ENCODE measurements around the gene PTGDS.

Gene PTGDS

DNA sequence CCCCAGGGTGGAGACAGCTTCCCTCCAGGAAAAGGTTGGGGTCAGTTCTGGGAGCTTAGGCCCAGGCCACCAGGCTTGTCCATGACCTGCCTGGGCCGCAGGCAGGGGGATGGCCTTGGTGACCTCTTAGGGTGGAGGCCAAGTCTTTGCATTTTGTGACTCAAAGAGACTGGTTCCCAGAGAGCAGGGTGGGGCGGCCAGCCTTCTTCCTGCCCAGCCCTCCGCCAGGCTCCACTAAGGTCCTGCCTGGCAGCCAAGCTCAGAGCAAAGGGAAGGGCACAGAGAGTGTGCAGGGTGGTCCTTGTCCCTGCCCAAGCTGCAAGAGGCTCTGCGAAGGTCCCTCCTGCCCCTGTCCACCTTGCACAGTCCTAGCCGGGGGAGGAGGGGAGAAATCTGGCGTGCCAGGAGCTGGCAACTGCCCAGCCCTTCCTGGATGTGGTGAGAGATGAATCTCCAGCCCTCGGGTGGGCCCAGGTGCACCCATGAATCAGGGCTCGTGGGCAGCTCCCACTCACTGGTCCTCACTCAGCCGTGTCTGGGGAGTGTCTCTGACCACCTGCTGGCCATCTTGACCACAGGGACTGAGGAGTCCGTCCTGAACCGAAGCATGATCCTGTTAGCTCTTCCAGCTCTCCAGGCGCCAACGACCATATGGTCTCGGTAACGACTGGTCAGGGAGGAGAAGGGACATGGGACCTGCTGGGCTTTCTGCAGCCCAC lies 2.3 kb upstream of the PTGDS start:
- DNase-seq: no peak

DNA sequence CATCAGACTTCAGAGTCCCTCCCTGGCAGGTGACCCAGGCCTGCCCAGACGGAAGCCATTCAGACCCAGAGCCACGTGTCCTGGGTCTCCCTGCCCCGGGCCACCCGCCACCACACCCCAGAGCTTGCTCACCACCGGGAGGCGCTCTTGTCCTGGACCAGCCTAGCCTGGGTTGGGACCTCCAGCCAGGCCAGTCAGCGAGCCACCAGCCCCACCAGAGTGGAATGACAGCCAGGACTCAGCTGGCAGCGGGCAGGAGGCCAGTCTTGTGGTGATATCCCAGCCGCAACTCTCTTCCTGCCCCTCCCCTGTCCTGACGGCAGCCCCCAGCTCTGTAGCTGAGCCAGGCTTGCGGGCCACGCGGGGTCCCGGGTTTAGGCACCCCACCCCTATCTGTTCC lies 1.7 kb upstream of the PTGDS start:
- no peak for DNase-seq

DNA sequence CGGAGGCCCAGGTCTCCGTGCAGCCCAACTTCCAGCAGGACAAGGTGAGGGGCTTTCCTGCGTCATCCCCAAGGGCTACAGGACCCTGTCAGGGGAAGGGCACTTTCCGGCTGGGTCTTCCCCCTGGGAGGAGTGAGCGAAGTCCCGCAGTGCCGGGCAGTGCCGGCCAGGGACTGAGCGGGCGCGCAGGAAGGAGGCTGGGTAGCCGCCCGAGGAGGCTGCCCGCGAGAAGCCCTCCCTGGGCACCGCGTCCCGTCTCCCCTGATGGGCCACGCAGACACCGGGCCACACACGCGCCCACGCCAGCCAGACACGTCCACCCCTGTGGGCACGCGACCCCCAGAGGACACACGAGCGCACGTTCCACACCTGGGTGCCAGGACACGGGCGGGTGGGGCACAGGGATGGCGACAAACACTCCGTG lies 357 bp downstream of the PTGDS start:
- DNase-seq: no peak

DNA sequence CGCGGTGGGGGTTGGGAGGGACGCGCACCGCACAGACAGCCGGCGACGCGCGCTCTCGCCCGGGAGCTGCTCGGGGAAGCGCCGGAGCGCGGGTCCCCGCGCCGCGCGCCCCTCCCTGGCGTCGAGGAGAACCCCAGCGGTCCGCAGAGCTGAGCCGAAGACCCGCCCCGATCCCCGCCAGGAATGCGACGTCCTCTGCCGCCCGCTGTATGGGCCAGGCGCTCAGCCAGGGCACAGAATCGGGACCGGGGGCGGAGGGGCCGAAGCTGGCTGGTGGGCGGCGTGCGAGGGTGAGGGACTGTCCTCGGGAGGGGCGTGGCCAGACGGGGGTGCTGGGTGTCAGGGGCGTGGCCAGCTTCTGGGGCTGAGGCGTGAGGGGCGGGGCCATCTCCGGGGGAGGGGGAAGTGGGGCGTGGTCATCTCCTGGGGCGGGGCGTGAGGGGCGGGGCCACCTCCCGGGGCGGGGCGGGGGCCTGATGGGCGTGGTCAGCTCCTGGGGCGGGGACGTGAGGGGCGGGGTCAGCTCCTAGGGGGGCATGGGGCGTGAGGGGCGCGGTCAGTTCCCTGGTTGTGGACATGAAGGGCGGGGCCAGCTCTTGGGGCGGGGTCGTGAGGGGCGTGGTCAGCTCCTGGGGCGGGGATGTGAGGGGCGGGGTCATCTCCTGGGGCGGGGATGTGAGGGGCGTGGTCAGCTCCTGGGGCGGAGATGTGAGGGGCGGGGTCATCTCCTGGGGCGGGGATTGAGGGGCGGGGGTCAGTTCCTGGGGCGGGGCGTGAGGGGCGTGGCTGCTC lies 965 bp downstream of the PTGDS start:
- no peak for DNase-seq

DNA sequence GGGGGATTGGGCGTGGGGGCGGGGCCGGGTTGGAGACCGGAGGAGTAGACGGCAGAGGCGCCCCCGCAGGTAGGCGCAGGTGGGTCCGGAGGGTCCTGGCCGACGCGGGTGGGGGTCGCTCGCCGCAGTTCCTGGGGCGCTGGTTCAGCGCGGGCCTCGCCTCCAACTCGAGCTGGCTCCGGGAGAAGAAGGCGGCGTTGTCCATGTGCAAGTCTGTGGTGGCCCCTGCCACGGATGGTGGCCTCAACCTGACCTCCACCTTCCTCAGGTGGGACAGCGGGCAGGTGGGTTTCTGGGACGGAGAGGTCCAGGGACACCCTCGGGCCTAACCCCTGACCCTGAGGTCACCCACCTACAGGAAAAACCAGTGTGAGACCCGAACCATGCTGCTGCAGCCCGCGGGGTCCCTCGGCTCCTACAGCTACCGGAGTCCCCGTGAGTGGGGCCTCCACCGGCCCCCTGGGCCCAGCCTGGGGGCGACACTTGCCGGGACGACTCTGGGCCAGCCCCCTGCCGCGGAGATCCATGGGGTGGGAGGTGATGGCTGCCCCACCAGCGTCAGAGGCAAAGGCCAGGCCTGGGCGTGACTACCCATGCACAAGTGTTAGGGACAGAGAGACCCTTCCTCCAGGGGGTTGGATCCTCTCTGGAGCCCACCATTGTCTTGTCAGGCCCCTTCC lies 1.7 kb downstream of the PTGDS start:
- DNase-seq: no peak

DNA sequence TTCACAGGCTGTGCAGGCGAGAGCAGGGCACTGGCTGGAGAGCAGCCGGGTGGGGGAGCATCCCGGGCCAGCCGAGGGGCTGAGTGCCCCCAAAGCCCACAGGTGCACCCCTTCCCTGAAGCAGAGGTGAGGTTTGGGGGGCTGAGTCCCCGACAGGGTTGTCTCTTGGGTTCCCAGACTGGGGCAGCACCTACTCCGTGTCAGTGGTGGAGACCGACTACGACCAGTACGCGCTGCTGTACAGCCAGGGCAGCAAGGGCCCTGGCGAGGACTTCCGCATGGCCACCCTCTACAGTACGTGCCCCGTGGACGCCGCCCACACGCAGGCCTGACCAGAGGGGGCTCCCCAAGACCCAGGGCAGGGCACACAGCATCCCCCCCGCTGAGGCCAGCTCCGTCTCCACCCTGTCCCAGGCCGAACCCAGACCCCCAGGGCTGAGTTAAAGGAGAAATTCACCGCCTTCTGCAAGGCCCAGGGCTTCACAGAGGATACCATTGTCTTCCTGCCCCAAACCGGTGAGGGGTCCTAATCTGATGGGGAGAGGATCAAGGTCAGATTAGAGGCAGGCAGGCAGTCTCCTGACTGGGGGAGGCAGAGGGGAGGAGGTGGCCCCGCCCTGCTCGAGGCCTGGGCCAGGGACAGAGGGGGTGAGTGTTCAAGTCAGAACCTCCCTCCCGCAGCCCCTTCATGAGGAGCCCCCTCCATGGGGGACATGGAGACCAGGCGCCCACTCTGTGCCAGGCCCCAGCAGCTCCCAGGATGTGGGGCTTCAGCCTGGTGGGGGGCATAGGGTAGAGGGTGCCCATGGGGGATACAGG lies 2.7 kb downstream of the PTGDS start:
- no peak for DNase-seq

DNA sequence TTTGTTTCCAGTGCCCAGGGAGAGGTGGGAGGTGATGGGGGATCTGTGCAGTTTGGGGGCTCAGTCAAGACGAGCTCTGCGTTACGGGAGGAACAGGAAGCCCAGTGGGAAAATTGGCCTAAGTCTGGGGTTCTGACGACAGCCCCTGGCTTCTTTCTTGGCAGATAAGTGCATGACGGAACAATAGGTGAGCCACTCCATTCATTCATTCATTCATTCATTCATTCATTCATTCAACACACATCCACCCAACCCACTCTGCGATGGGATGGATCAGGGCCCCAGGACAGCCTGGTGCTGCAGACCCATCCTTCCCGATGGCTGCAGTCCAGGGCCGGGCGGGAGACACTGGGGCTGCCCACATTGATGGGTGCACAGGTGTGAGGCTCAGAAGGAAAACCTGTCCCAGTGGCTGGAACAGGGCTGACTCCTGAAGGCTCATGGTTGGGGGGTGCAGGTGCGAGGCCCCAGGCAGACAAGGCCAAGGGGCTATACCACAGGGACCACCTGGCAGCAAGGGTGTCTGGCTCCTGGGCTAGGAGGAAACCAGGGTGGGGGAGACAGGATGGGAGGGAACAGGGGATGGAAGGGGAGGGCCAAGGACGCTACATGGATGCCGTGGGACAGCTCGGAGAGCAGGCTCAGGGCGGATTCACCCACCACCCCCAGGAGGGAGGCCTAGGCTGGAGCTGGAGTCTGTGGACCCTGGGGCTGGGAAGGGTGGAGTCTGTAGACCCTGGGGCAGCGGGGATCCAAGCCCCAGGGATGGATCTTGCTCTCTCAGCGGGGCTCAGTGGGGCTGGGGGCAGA lies 3.6 kb downstream of the PTGDS start:
- no peak for DNase-seq

DNA sequence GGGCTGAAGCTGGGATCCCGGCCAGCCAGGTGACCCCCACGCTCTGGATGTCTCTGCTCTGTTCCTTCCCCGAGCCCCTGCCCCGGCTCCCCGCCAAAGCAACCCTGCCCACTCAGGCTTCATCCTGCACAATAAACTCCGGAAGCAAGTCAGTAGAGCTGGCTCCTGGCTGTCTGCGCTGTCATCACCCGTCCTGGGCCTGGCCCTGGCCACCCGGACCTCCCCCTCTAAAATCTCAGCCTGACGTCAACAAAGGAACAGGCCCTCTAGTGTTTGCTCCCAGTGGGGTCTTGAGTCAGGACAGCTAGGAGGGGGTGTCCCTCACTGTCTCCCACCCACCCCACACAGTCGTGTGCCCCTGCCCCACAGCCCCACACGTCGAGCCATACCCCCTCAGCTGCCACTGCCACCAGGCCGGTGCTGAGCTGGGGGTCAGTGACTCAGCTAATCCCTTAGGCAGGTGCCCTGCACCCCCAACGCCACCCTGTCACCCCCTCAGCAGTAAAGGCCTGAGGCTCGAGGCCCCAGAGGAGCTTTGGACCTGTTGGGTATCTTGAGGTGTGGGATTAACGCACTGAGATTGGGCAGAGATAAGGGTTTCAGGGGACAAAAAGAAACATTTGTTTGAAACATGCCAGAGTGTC lies 4.4 kb downstream of the PTGDS start:
- DNase-seq: no peak

DNA sequence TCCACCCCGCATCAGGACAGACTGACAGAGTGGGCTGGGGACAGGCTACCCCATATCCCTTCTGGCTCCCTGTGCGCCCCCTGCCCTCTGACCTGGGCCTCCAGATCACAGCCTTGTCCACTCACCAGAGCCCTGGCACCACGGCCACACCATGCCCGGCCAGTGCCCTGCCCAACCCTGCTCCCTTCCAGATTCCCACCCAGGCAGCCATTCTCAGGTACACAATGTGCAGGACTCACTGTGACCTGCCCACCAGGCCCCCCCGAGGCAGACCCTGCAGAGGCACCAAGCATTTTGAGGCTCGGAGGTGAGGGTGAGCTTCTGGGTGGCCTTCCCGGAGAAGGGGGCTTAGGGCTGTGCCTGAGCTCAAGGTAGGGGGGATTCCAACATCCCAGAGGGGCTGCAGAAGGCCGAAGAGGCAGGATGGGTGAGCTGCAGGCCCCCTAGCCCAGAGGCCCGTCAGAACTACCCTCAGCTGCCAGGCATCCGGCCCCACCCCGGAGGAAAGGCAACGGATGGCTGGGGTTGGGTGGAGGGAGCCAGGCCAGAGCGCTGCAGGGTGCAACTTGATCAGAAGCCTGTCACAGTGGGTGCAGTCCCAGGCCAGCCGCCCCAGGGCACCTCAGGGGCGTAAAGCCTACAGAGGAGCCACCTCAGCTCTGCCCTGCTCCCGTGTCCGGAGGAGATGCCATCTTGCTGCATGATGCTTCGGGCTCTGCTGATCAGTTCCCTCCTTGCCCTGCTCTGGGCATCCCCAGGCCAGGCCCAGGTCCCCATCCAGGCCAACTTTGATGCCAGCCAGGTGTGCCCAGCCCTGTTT lies 5.1 kb downstream of the PTGDS start, which contains the start of gene LCNL1:
Gene LCNL1 (plus strand): TSS at position 762 of the 820 bp plus-strand sequence. CDS start 594 bp downstream, outside the sequence.
- DNase-seq: no peak

DNA sequence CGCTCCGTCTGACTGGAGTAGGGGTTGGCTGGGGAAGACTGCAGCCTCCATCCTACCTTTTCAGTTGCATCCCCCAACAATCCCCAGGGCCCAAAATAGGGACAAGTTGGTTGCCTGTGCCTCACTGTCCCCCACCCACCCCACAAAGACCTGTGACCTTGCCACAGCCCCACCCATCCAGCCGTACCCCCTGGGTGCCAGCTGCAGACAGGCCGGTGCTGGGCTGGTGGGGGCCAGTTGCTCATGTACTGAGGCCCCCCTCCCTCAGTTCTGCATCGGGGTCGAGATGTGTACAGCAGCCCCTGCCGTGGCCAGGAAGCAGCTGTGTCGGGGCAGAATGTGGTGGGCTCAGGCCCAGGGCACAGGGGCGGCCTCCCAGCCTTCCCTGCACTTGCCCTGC lies 5.9 kb downstream of the PTGDS start:
- no peak for DNase-seq

DNA sequence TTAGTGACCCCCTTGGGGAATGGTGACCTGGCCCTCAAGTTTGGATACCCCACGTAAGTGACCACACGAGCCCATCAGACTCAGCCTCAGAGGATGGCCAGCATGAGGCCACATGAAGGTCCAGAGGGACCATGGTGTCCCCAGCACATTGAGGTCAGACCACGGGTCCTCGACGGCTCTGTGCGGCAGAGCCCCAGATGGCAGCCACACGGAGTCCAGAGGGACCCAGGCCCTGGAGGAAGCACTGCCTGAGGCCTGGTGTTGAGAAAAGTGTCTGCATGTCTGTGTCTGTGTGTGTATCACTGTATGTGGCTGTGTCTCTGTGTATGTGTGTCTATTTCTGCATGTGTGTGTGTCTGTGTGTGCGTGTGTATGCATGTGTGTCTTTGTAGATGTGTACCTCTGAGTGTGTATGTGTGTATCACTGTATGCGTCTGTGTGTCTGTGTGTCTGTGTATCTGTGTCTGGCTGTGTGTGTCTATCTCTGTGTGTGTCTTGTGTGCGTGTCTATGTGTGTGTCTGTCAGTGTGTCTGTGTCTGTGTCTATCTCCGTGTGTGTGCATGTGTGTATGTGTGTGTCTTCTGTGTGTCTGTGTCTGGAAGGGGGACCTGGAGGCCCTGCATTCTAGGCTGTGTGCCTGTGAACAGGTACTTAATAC lies 6.5 kb downstream of the PTGDS start:
- DNase-seq: no peak

DNA sequence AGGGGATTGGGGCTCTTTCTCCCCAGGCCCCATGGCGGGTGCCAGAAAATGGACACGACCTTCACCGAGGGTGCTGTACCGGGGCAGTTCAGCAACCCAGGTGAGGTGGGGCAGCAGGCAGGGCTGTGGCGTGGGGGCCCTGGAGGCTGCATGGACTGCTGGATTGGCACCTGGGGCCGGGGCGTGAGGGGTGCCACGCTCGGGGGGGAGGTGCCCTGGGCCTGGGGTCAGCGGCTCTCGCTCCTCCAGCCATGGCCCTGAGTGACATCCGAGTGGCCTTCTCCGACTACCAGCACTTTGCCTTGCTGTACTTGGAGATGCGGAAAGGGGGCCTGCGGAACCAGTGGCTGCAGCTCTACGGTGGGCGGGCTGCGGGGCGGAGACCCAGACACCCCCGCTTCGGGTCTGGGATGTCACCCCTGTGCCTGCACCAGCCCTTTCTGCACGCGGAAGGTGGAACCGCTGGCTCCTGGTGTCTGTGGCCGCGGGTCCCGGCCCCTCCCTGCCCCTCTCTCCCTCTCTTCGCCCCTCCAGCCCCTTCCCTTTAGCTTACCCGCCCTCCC lies 7.2 kb downstream of the PTGDS start:
- DNase-seq: no peak

DNA sequence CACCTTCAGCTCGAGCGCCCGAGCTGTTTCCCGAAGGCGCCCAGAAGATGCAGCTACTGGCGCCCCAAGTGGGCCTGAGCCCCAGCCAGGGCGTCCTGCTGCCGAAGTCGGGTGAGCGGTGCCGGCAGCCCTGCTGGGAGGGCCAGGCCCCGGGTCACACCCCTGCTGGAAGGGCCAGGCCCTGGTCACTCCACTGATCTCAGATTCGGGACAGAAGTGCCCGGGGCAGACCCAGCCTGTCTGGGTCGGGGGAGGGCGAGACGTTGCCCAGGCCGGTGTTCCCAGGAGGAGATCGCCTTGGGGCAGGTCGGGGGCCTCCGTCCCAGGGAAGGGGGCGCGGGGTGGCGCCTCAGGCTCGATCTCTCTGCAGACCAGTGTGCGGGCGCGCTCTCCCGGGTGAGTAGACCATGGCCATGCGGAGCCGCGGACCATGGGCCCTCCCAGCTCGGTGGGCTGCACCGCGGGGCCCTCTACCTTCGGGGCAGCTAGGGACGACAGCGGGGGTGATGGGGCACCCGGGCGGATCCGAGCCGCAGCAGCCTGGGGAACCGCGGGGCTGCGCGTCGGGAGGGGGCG lies 7.8 kb downstream of the PTGDS start:
- DNase-seq: no peak

DNA sequence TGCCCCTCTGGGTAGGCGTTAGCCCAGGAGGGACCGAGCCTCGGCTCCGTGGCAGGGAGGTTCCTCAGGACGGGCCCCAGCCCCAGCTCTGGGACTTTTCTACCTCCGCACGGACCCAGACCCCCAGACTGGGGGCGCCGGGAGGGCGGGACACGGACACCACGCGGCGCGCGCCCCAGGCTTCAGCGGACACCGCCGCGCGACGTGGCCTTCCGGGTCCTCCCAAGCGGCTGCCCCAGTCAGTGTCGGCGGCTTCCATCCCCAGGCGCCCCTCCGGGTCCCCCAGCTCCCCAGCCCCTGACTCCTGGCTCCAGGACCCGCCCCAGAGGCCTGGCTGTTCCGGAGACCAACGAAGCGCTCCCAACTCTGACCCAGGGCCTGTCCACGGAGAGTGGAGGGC lies 8.5 kb downstream of the PTGDS start:
- DNase-seq: no peak

DNA sequence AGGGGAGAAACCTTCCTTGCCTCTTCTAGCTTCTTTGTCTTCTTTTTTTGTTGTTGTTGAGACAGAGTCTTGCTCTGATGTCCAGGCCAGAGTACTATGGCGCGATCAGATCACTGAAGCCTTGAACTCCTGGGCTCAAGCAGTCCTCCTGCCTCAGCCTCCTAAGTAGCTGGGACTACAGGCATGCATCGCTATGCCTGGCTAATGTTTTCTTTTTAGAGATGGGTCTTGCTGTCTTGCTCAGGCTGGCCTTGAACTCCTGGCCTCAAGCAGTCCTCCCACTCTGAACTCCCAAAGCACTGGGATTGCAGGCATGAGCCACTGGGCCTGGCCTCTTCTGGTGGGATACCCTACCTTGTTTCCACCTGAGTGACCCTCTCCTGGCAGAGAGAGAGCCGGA lies 11.6 kb downstream of the PTGDS start:
- no peak for DNase-seq

DNA sequence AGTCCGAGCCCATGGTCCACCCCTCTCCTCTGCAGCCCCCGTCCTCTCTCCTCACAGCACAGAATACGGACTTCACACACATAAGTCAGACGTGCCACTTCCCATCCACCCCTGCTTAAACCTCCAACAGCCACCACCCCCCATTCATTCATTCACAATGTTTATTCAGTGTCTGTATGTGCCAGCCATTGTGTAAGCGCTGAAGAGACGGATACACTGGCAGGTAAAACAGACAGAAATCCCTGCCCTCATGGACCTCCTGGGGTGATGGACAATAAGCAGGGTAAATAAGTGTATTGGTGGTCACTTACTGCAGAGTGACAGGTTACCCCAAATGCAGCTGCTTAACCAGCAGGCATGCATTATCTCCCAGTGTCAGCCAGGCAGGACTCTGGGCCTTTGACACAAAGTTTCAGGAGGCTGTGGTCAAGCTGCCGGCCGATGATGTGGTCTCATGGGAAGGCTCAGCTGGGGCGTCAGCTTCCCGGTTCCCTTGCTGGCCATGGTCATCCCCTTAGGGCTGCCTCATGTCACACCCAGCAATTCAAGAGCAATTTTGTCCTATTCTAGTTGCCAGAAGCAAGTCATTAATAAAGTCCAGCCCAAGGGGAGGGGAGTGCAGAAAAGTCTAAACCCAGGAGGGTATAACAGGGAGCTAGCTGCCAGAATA lies 13.1 kb downstream of the PTGDS start:
- DNase-seq: no peak

DNA sequence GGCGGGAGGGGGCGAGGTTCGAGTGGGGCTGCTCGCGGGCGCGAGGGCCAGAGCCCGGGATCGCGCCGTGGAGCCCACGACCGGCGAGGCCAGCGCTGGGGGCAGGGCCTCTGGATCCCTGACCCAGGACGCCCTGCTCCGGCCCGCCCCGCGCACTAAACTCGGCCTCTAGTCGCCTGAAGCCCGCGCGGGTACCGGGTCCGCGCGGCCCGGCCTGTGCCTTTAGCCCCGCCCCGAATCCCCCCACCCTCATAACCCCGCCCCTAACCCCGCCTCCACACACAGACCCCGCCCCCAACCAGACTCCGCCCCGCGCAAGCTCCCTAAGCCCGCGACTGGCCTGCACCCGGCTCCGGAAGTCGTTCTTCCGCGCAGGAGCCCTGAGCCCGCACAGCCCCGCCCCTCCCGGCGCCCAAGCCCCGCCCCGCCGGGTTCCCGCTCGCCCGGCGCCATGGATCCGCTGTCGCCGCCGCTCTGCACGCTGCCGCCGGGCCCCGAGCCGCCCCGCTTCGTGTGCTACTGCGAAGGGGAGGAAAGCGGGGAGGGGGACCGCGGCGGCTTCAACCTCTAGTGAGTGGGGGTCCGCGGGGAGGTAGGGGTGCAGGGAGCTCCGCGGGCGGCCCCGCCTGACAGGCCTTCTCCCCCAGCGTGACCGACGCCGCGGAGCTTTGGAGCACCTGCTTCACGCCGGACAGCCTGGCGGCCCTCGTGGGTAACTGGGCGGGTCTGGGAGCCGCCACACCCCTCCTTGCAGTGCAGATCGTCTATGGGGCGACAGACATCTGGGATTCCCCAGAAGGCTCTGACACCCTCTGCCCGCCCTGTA lies 14.9 kb downstream of the PTGDS start, which contains the start of gene PAXX:
Gene PAXX (plus strand): TSS at position 430 of the 826 bp plus-strand sequence. CDS start 22 bp downstream, at position 452.
- peak; percentile 44 for DNase-seq
